ENCODE results near the gene FBXL20.
"Not testable (repeated sequence)": the region's sequence is repeated elsewhere in the genome, so short reads cannot be mapped to it uniquely, and the experiment has no call there.

DNA sequence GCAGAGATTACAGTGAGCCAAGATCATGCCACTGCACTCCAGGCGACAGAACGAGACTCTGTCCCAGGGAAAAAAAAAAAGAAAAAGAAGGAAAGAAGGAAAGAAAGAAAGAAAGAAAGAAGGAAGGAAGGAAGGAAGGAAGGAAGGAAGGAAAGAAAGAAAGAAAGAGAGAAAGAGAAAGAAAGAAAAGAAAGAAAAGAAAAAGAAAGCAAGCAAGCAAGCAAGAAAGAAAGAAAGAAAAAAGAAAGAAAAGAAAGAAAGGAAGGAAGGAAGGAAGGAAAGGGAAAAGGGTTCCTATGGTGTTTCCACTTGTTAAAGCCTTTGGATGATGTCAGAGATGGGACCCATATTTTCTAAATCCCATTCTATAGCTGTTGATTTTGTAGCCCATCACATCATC lies 38.4 kb upstream of the FBXL20 start:
- TF ChIP-seq EZH2 (IDR thresholded peaks at IDR 0.05; ENCODE audit: low read length): not testable (repeated sequence)
- TF ChIP-seq, protein P1, sequence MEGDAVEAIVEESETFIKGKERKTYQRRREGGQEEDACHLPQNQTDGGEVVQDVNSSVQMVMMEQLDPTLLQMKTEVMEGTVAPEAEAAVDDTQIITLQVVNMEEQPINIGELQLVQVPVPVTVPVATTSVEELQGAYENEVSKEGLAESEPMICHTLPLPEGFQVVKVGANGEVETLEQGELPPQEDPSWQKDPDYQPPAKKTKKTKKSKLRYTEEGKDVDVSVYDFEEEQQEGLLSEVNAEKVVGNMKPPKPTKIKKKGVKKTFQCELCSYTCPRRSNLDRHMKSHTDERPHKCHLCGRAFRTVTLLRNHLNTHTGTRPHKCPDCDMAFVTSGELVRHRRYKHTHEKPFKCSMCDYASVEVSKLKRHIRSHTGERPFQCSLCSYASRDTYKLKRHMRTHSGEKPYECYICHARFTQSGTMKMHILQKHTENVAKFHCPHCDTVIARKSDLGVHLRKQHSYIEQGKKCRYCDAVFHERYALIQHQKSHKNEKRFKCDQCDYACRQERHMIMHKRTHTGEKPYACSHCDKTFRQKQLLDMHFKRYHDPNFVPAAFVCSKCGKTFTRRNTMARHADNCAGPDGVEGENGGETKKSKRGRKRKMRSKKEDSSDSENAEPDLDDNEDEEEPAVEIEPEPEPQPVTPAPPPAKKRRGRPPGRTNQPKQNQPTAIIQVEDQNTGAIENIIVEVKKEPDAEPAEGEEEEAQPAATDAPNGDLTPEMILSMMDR (optimal IDR thresholded peaks at IDR 0.05 in 1 of 3, IDR thresholded peaks at IDR 0.05 in 1 of 3, conservative IDR thresholded peaks at IDR 0.05 in 1 of 3; ENCODE audit: extremely low read depth in 1 of 3, insufficient read depth in 2 of 3, low read length in 3 of 3): not testable (repeated sequence)
